Ramos (cell line): Measurements from ENCODE around the gene SEMA6D.

Source experiments
- in situ Hi-C: fragments of 300-500 bp; cut with MboI; formaldehyde crosslinking; loops from one replicate; pipeline ENCODE4 v1.14.3; 2022; ENCODE audit warnings: low sequenced_read_pairs; ENCODE audit not compliant: unreplicated experiment

SEMA6D gene

GRCh38 chr15:47778263-47778770 lies 61.0 kb downstream of the SEMA6D start:
- in situ Hi-C loops, result no loop called here

GRCh38 chr15:47780971-47781370 lies 63.7 kb downstream of the SEMA6D start:
- in situ Hi-C loops, result no loop called here

- in situ Hi-C loops, result no loop called here
These were observed 64.2 kb downstream of the SEMA6D start for GRCh38 chr15:47781527-47781926.

- in situ Hi-C loops, result no loop called here
These were observed 67.5 kb downstream of the SEMA6D start for GRCh38 chr15:47784820-47785219.

GRCh38 chr15:47786371-47786770 lies 69.1 kb downstream of the SEMA6D start:
- in situ Hi-C loops, result no loop called here

GRCh38 chr15:47787875-47788274 lies 70.6 kb downstream of the SEMA6D start:
- in situ Hi-C loops, result no loop called here

- in situ Hi-C loops, result no loop called here
These were observed 71.4 kb downstream of the SEMA6D start for GRCh38 chr15:47788685-47789084.

- in situ Hi-C loops, result no loop called here
These were observed 73.9 kb downstream of the SEMA6D start for GRCh38 chr15:47791161-47791560.

- in situ Hi-C loops, result no loop called here
These were observed 74.9 kb downstream of the SEMA6D start for GRCh38 chr15:47792231-47792630.

GRCh38 chr15:47794252-47794914 lies 77.1 kb downstream of the SEMA6D start:
- in situ Hi-C loops, result no loop called here

- in situ Hi-C loops, result no loop called here
These were observed 78.6 kb downstream of the SEMA6D start for GRCh38 chr15:47795864-47796263.

- in situ Hi-C loops, result no loop called here
These were observed 79.0 kb downstream of the SEMA6D start for GRCh38 chr15:47796339-47796738.

- in situ Hi-C loops, result no loop called here
These were observed 79.5 kb downstream of the SEMA6D start for GRCh38 chr15:47796830-47797229.

- in situ Hi-C loops, result no loop called here
These were observed 84.2 kb downstream of the SEMA6D start for GRCh38 chr15:47801522-47801921.

GRCh38 chr15:47802216-47802615 lies 84.9 kb downstream of the SEMA6D start:
- in situ Hi-C loops, result no loop called here

GRCh38 chr15:47803767-47804166 lies 86.5 kb downstream of the SEMA6D start:
- in situ Hi-C loops, result no loop called here

- in situ Hi-C loops, result no loop called here
These were observed 87.4 kb downstream of the SEMA6D start for GRCh38 chr15:47804733-47805132.

GRCh38 chr15:47806008-47806407 lies 88.7 kb downstream of the SEMA6D start:
- in situ Hi-C loops, result no loop called here

GRCh38 chr15:47811172-47811571 lies 93.9 kb downstream of the SEMA6D start:
- in situ Hi-C loops, result no loop called here

- in situ Hi-C loops, result no loop called here
These were observed 95.2 kb downstream of the SEMA6D start for GRCh38 chr15:47812470-47812999.

GRCh38 chr15:47813748-47814384 lies 96.6 kb downstream of the SEMA6D start:
- in situ Hi-C loops, result no loop called here

- in situ Hi-C loops, result no loop called here
These were observed 97.3 kb downstream of the SEMA6D start for GRCh38 chr15:47814620-47815019.
